Mesendoderm (in vitro differentiated cells): ENCODE data around the gene NUDT1.

Source experiments
- DNase-seq: peaks from one replicate; pipeline ENCODE4 v3.0.0; 2013
- H2AK5ac ChIP-seq: 2 replicates; pipeline ENCODE4 v1.6.1; 2013; ENCODE audit warnings: low read length, inconsistent platforms
- H2BK120ac ChIP-seq: 2 replicates; pipeline ENCODE4 v1.6.1; 2013; ENCODE audit warnings: low read depth, mild to moderate bottlenecking, low read length, moderate library complexity, mixed read lengths
- H2BK15ac ChIP-seq: replicated peaks from 2 replicates; pipeline ENCODE4 v1.6.1; 2013; ENCODE audit warnings: low read depth, mild to moderate bottlenecking, moderate library complexity
- H2BK5ac ChIP-seq: 2 replicates; pipeline ENCODE4 v1.6.1; 2013; ENCODE audit warnings: low read length, inconsistent platforms
- H3K18ac ChIP-seq: 2 replicates; pipeline ENCODE4 v1.6.1; 2013; ENCODE audit warnings: mild to moderate bottlenecking, low read length, mixed read lengths
- H3K23ac ChIP-seq: one replicate; pipeline ENCODE4 v1.6.1; 2013; ENCODE audit warnings: low read length
- H3K27ac ChIP-seq: 2 replicates; pipeline ENCODE4 v1.5.1; 2013; ENCODE audit warnings: low read depth, mild to moderate bottlenecking, inconsistent platforms, low read length, moderate library complexity
- H3K27me3 ChIP-seq: 2 replicates; pipeline ENCODE4 v1.6.1; 2013; ENCODE audit warnings: low read length, control low read depth, mild to moderate bottlenecking, inconsistent platforms; ENCODE audit not compliant: insufficient read depth, poor library complexity
- H3K36me3 ChIP-seq: 2 replicates; pipeline ENCODE4 v1.6.1; 2013; ENCODE audit warnings: low read length, inconsistent platforms; ENCODE audit not compliant: control insufficient read depth, insufficient read depth
- H3K4ac ChIP-seq: one replicate; pipeline ENCODE4 v1.6.1; 2013; ENCODE audit warnings: low read depth, mild to moderate bottlenecking, low read length, moderate library complexity
- H3K4me1 ChIP-seq: 2 replicates; pipeline ENCODE4 v1.6.1; 2013; ENCODE audit warnings: low read depth, low read length, inconsistent platforms; ENCODE audit not compliant: control insufficient read depth
- H3K4me2 ChIP-seq: 2 replicates; pipeline ENCODE4 v1.6.1; 2013; ENCODE audit warnings: low read length
- H3K4me3 ChIP-seq: 2 replicates; pipeline ENCODE4 v1.5.1; 2013; ENCODE audit warnings: mild to moderate bottlenecking, low read length
- H3K56ac ChIP-seq: one replicate; pipeline ENCODE4 v1.6.1; 2013; ENCODE audit warnings: low read length
- H3K79me1 ChIP-seq: 2 replicates; pipeline ENCODE4 v1.6.1; 2013; ENCODE audit warnings: low read length, inconsistent platforms
- H3K79me2 ChIP-seq: 2 replicates; pipeline ENCODE4 v1.6.1; 2013; ENCODE audit warnings: mild to moderate bottlenecking, low read length; ENCODE audit not compliant: control insufficient read depth, insufficient read depth
- H3K9ac ChIP-seq: 2 replicates; pipeline ENCODE4 v1.6.1; 2013; ENCODE audit warnings: low read length, inconsistent platforms
- H4K5ac ChIP-seq: one replicate; pipeline ENCODE4 v1.6.1; 2013; ENCODE audit warnings: low read length
- H4K8ac ChIP-seq: one replicate; pipeline ENCODE4 v1.6.1; 2013; ENCODE audit warnings: low read depth, mild to moderate bottlenecking, control low read depth, low read length, moderate library complexity
- WGBS: extraction: QIAGEN DNeasy Blood & Tissue Kit; methylation state at CpG from one replicate; pipeline ENCODE4 v1.1.7; 2013; ENCODE audit warnings: low lambda C conversion rate, missing lambda C conversion rate; ENCODE audit not compliant: insufficient coverage; ENCODE audit errors: extremely low coverage; 5-methylcytosine and 5-hydroxymethylcytosine counted together

Gene NUDT1

DNA sequence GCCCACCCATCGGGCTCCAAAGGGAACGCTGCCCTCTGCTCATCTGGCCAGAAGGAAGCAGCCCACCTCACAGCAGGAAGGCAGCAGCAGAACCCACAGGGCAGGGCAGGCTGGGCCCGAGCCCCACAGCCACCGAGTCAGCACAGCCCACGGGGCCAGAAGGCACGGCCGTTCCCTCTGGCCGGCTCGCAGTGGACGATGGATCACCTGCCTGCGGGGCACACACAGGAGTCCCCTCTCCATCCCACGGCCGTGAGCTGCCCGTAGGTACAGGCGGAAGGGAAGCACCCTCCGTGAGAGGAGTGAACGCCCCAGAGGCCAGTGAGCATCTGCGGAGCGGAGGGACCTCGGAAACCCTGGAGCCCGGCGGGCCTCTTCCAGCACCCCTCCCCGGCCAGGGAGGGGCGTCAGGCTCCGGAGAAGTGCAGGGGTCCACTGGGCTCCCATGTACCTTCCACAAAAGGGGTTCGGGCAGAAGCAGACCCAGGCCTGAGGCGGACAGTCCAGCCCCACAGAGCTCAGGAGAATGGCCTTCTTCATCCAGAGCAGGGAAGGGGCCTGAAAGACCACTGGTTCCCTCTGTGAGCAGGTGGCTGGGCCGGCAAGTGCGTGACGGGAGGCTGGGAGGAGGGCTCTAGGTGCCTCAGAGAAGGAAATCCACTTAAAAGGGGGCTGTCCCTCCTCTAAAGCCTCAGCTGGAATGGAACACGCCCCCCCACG, 11.7 kb downstream of the NUDT1 start:
- DNase-seq: no peak
- no peak overlapping the region for H4K5ac ChIP-seq

DNA sequence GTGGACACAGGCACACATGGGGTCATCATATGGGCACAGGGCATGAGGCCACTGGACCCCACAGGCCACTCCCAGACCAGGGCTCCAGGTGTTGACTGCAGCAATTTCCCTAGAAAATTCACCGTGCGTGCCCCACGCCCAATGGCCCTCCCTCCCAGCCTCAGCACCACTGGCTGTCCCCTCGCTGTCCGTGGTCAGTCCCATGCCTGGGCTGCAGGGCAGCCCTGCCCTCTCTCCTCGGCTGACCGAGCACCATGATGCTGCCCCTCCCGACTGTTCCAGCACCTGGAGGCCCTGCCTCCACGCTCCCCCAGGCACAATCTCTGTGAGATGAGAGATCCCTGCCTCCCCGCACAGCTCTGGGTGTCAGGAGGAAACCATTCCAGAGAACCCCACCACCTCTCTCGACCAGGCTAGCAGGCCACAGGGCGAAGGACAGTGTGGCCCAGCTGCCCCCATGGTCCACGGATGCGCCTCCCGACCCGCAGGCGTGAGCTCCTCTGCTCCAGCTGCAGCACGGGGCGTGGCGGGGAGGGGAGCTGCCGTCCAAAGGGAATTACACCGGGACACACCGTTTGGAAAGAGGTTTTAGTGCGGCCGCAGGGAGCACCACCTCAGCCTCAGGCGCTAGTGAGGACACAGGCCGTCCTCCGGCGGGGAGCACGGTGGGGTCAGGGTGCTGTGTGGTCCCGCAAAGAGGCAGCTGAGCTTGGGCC, 12.6 kb downstream of the NUDT1 start:
- Histone ChIP-seq H3K18ac (no peak overlapping the region), H3K36me3 (no peaks in the 10 kb centered on the region), H3K9ac (no peak overlapping the region), H3K4me1 (no peaks in the 10 kb centered on the region), H2BK15ac (no peak overlapping the region), H3K27ac (no peak overlapping the region), H4K8ac (no peak overlapping the region), H3K79me1 (no peaks in the 10 kb centered on the region), H3K4me3 (no peak overlapping the region), H3K79me2 (no peaks in the 10 kb centered on the region), H3K56ac (no peak overlapping the region), H3K27me3 (no peaks in the 10 kb centered on the region), H3K23ac (no peak overlapping the region), H4K5ac (no peak overlapping the region), H3K4me2 (no peak overlapping the region), H3K4ac (no peak overlapping the region), H2BK5ac (no peak overlapping the region), H2BK120ac (no peak overlapping the region), H2AK5ac (no peak overlapping the region)
- no peak for DNase-seq
- no CpG with 5 or more reads among the region's 31 CpGs for WGBS

More for the DNA sequence above, 11.7 kb downstream of the NUDT1 start:
- Histone ChIP-seq H3K79me2 (no peaks in the 10 kb centered on the region), H4K8ac (no peak overlapping the region), H3K4me3 (no peak overlapping the region), H2BK15ac (no peak overlapping the region), H3K36me3 (no peaks in the 10 kb centered on the region), H3K9ac (no peak overlapping the region), H2BK120ac (no peak overlapping the region), H3K4ac (no peak overlapping the region), H3K56ac (no peak overlapping the region), H3K27ac (no peak overlapping the region), H3K27me3 (no peaks in the 10 kb centered on the region), H2AK5ac (no peak overlapping the region), H3K79me1 (no peaks in the 10 kb centered on the region), H2BK5ac (no peak overlapping the region), H3K4me2 (no peak overlapping the region), H3K23ac (no peak overlapping the region), H3K18ac (no peak overlapping the region), H3K4me1 (no peaks in the 10 kb centered on the region)
- WGBS: no CpG with 5 or more reads among the region's 32 CpGs

DNA sequence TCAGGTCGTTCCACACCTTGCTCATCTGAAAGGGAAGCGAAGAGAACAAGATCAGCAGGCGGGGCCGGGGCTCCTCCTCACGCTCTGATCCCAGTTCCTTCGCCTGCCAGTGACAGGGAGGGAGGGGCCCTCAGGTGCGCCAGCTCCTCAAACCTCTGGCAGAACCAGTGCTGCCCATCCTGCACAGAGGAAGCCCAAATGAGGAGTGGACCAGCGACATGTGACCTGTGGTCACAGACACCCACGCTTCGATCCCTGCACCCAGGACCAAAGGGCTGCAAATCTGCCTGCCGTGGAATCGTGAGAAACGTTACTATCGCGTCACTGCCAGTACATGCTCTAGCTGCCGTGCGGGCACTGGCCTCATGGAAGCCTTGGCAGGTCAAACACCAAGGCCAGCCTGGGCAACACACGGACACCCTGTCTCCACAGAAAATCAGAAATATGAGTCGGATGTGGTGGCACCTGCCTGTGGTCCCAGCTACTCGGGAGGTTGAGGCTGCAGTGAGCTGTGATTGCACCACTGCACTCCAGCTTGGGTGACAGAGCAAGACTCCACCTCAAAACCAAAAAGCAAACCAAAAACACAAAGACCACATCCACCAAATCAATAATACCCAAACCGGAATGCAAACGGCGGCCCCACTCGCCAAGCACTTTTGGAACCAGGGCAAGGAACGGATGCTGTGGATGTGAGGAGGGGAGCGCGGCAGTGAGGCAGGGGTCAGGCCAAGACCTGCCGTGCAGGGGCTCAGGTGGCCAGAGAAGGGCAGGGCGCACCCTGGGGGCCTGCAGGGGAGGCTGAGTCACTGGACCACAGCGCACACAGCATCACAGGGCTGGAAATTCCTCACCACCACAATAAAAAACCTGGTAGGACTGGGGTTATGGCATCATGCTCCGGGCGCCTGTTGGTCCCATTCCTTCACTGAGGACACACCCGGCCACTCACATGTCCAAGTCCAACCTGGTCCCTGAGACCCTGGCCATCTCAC, 13.4 kb downstream of the NUDT1 start:
- no peak overlapping the region for H2AK5ac ChIP-seq
- H3K56ac ChIP-seq: no peak overlapping the region
- H2BK120ac ChIP-seq: no peak overlapping the region
- H3K79me2 ChIP-seq: no peaks in the 10 kb centered on the region
- no peak overlapping the region for H3K4ac ChIP-seq
- H3K9ac ChIP-seq: no peak overlapping the region
- H3K27ac ChIP-seq: no peak overlapping the region
- WGBS: no CpG with 5 or more reads among the region's 33 CpGs
- no peak overlapping the region for H3K18ac ChIP-seq
- no peaks in the 10 kb centered on the region for H3K4me1 ChIP-seq
- no peaks in the 10 kb centered on the region for H3K27me3 ChIP-seq
- H3K23ac ChIP-seq: no peak overlapping the region
- no peaks in the 10 kb centered on the region for H3K79me1 ChIP-seq
- H3K36me3 ChIP-seq: no peaks in the 10 kb centered on the region
- no peak overlapping the region for H3K4me2 ChIP-seq
- H4K8ac ChIP-seq: no peak overlapping the region
- no peak for DNase-seq
- no peak overlapping the region for H3K4me3 ChIP-seq
- no peak overlapping the region for H4K5ac ChIP-seq
- H2BK15ac ChIP-seq: no peak overlapping the region
- H2BK5ac ChIP-seq: no peak overlapping the region

DNA sequence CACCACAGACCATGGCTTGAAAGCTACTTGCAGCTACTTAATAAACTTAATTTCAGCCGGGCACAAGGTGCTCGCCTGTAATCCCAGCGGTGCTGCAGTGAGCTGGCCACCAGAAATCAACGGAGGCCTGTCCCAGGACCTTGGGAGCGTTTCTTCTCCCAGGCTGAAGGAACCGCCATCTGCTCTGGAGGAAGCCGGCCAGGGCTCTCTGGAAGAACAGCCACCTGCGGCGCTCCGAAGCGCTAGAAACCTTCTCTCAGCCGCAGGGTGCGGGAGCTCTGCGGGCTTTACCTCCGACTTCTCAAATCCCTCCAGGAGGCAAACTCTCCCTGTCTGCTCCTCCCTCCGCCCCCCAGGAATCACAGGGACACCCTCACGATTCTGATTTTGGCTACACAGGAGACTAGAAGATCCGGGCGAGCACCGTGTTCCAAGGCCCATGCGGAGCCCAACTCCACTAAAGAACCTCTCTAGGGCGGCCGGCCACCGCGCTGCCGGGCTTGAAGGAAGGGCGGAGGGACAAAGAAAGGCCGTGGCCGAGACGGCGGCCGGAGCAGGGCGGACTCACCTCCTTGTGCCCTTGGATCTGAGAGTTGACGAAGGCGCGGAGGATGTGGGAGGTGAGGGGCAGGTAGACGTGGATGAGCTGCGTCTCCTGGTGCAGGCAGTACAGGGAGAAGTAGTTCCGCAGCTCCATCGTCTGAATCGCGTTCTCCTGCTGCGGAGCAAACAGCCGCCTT, 14.4 kb downstream of the NUDT1 start:
- Histone ChIP-seq H3K23ac (no peak overlapping the region), H3K4ac (no peak overlapping the region), H4K5ac (no peak overlapping the region), H2BK5ac (no peak overlapping the region), H3K36me3 (no peaks in the 10 kb centered on the region), H3K4me3 (no peak overlapping the region), H3K56ac (no peak overlapping the region), H3K27me3 (no peaks in the 10 kb centered on the region), H3K79me2 (no peaks in the 10 kb centered on the region), H2BK15ac (no peak overlapping the region), H3K18ac (no peak overlapping the region), H4K8ac (no peak overlapping the region), H3K4me2 (no peak overlapping the region), H3K79me1 (no peaks in the 10 kb centered on the region), H3K9ac (no peak overlapping the region), H2BK120ac (no peak overlapping the region), H3K4me1 (no peaks in the 10 kb centered on the region), H3K27ac (no peak overlapping the region), H2AK5ac (no peak overlapping the region)
- DNase-seq: no peak
- no CpG with 5 or more reads among the region's 44 CpGs for WGBS

DNA sequence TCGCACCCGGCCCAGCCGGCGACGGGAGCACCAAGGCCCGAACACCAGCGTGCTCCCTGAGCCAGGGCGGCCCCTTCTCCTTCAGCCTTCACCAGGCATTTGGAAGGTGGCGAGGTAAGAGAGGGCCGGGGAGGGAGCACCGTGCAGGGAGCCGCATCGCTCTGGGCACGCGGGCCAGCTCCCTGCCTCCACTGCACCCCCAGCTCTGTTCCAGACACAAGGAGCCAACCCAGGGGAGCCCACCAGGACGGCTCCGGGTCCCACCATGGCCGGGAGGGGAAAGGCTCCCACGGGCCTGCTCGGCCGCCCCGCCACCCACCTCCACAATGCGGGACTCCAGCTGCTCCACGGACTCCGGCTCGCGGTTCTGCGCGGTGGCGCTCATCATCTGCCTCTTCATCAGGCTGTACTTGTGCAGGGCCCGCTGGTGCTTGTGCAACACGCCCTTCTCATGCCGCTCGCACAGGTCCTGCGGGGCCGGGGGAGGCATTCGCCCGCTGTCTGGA, 15.1 kb downstream of the NUDT1 start:
- H2BK5ac ChIP-seq: no peak overlapping the region
- DNase-seq: no peak
- no peak overlapping the region for H3K56ac ChIP-seq
- no peak overlapping the region for H3K23ac ChIP-seq
- no peak overlapping the region for H4K5ac ChIP-seq
- no peak overlapping the region for H3K4ac ChIP-seq
- H3K27me3 ChIP-seq: no peaks in the 10 kb centered on the region
- WGBS: no CpG with 5 or more reads among the region's 38 CpGs
- no peak overlapping the region for H3K18ac ChIP-seq
- no peak overlapping the region for H2BK120ac ChIP-seq
- no peak overlapping the region for H3K27ac ChIP-seq
- no peak overlapping the region for H4K8ac ChIP-seq
- H3K79me2 ChIP-seq: no peaks in the 10 kb centered on the region
- H3K4me1 ChIP-seq: no peaks in the 10 kb centered on the region
- H3K9ac ChIP-seq: no peak overlapping the region
- no peak overlapping the region for H2AK5ac ChIP-seq
- no peak overlapping the region for H2BK15ac ChIP-seq
- no peaks in the 10 kb centered on the region for H3K79me1 ChIP-seq
- H3K4me3 ChIP-seq: no peak overlapping the region
- H3K4me2 ChIP-seq: no peak overlapping the region
- H3K36me3 ChIP-seq: no peaks in the 10 kb centered on the region
